ENCODE measurements around the gene ABHD14A.

DNA sequence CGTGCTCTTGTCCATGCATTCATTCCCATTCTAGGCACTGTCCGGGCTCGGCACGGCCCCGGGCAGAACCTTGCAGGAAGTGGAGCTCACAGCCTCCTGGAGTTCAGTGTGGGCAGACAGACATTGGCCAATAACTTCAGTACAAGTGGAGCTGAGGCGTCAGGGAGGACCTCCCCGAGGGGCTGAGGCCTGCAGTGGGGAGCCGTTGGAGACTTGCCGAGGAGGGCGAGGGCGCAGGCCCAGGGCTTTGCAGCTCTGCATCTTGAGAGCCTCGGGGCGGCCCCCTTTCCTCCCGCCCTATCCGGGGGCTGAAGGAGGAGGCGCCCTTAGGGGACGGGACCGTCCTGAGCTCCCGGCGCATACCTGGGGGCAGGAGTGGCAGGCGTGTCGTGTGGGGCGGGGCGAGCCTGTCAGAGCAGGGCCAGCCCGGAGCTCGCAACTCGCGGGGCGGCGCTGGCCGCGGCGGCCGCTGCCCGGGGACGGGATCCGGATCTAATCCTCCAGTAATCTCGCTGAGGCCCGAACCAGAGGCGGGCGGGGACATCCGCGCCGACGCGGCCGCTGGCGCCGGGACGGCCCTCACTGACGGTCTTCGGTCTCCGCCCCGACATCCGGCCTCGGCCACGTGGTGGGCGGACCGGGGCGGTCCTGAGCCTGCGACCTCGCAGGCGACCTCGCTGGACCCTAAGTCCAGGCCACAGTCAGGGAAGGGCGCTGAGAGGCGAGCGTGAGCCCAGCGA is 8.1 kb downstream of the ABHD14A start, which contains the start of gene ACY1:
- TF ChIP-seq EZH2 (IDR thresholded peaks at IDR 0.05; ENCODE audit: borderline replicate concordance), result no peak
- TF ChIP-seq CTCF (IDR thresholded peaks at IDR 0.05; ENCODE audit: poor library complexity), result no peak

All from hepatocyte (in vitro differentiated cells).